Measurements from ENCODE around the gene CCR8. TPM values are rescaled to one million over a fixed set of nuclear protein-coding genes. Genes with fewer than 3 reads are reported as not detected.

The CCR8 gene
- total RNA-seq, 2 donors from 2014 or later, result 0.29 to 0.47 TPM

- Histone ChIP-seq H3K9me3 (no peaks in the 10 kb centered on the region), H3K4me3 (no peak overlapping the region), H3K27me3 (no peaks in the 10 kb centered on the region), H3K9ac (ENCODE audit: low read depth in 2 of 2, low read length in 2 of 2) (no peak overlapping the region), H3K36me3 (no peaks in the 10 kb centered on the region), H3K27ac (no peak overlapping the region), H3K4me1 (no peaks in the 10 kb centered on the region)
- no peak for TF ChIP-seq CTCF (IDR thresholded peaks at IDR 0.05)
- DNase-seq, result no peak
- intact Hi-C loops (cut with DNase I), result no loop called here
Measured at GRCh38 chr3:39295184-39295775, 34.2 kb upstream of the CCR8 start.

GRCh38 chr3:39296197-39297077 is 33.1 kb upstream of the CCR8 start:
- Histone ChIP-seq H3K9me3 (no peaks in the 10 kb centered on the region), H3K4me1 (no peaks in the 10 kb centered on the region), H3K4me3 (no peak overlapping the region), H3K36me3 (no peaks in the 10 kb centered on the region), H3K27ac (no peak overlapping the region), H3K27me3 (no peaks in the 10 kb centered on the region), H3K9ac (ENCODE audit: low read depth in 2 of 2, low read length in 2 of 2) (no peak overlapping the region)
- intact Hi-C loops (cut with DNase I), result no loop called here
- no peak for TF ChIP-seq CTCF (IDR thresholded peaks at IDR 0.05)
- DNase-seq, result no peak

- no peak overlapping the region for H3K9ac ChIP-seq (ENCODE audit: low read depth in 2 of 2, low read length in 2 of 2)
- H3K4me3 ChIP-seq, result no peak overlapping the region
- no peaks in the 10 kb centered on the region for H3K27me3 ChIP-seq
- no peaks in the 10 kb centered on the region for H3K9me3 ChIP-seq
- no peak overlapping the region for H3K27ac ChIP-seq
- H3K4me1 ChIP-seq, result no peaks in the 10 kb centered on the region
- intact Hi-C loops (cut with DNase I), result no loop called here
- DNase-seq, result no peak
- no peaks in the 10 kb centered on the region for H3K36me3 ChIP-seq
- no peak for TF ChIP-seq CTCF (IDR thresholded peaks at IDR 0.05)
Measured at GRCh38 chr3:39299279-39299678, 30.2 kb upstream of the CCR8 start.

GRCh38 chr3:39302178-39302577 is 27.3 kb upstream of the CCR8 start:
- Histone ChIP-seq H3K36me3 (no peaks in the 10 kb centered on the region), H3K27me3 (no peaks in the 10 kb centered on the region), H3K9ac (ENCODE audit: low read depth in 2 of 2, low read length in 2 of 2) (no peak overlapping the region), H3K4me3 (no peak overlapping the region), H3K9me3 (no peaks in the 10 kb centered on the region), H3K4me1 (no peaks in the 10 kb centered on the region), H3K27ac (no peak overlapping the region)
- no peak for DNase-seq
- intact Hi-C loops (cut with DNase I), result no loop called here
- no peak for TF ChIP-seq CTCF (IDR thresholded peaks at IDR 0.05)

GRCh38 chr3:39313289-39313688 is 16.2 kb upstream of the CCR8 start:
- no peak overlapping the region for H3K9ac ChIP-seq (ENCODE audit: low read depth in 2 of 2, low read length in 2 of 2)
- no peak for TF ChIP-seq CTCF (IDR thresholded peaks at IDR 0.05)
- no peaks in the 10 kb centered on the region for H3K27me3 ChIP-seq
- H3K4me3 ChIP-seq, result no peak overlapping the region
- no peaks in the 10 kb centered on the region for H3K36me3 ChIP-seq
- intact Hi-C loops (cut with DNase I), result no loop called here
- no peak for DNase-seq
- no peak overlapping the region for H3K27ac ChIP-seq
- H3K9me3 ChIP-seq, result no peaks in the 10 kb centered on the region
- H3K4me1 ChIP-seq, result no peaks in the 10 kb centered on the region
